GM18858 (cell line): ENCODE data around the gene PGM3.

ENCODE experiments used
- ATAC-seq: cut with Tn5 transposase; IDR thresholded peaks from one replicate; pipeline ENCODE4 v1.9.1; 2021; ENCODE audit not compliant: unreplicated experiment

Gene PGM3

GRCh38 chr6:83183082-83183828 is 9.8 kb downstream of the PGM3 start:
- no peak for ATAC-seq

GRCh38 chr6:83182114-83182513 is 11.0 kb downstream of the PGM3 start:
- ATAC-seq, result no peak

GRCh38 chr6:83180426-83180950 is 12.6 kb downstream of the PGM3 start:
- no peak for ATAC-seq

- no peak for ATAC-seq
Observed at GRCh38 chr6:83176246-83176645, 16.8 kb downstream of the PGM3 start.

- ATAC-seq, result no peak
Observed at GRCh38 chr6:83169511-83169910, 23.6 kb downstream of the PGM3 start.

- ATAC-seq, result no peak
Observed at GRCh38 chr6:83169106-83169505, 24.0 kb downstream of the PGM3 start.

- no peak for ATAC-seq
Observed at GRCh38 chr6:83168556-83168955, 24.5 kb downstream of the PGM3 start.

GRCh38 chr6:83167726-83168278 is 25.3 kb downstream of the PGM3 start:
- ATAC-seq, result no peak

GRCh38 chr6:83160167-83160566 is 32.9 kb downstream of the PGM3 start:
- ATAC-seq, result no peak

- ATAC-seq, result no peak
Observed at GRCh38 chr6:83155794-83156193, 37.3 kb downstream of the PGM3 start.

GRCh38 chr6:83153883-83154521 is 39.1 kb downstream of the PGM3 start:
- ATAC-seq, result no peak

- ATAC-seq, result no peak
Observed at GRCh38 chr6:83152913-83153312, 40.2 kb downstream of the PGM3 start.

GRCh38 chr6:83151114-83151513 is 42.0 kb downstream of the PGM3 start:
- no peak for ATAC-seq

GRCh38 chr6:83138758-83139157 is 54.3 kb downstream of the PGM3 start:
- no peak for ATAC-seq

GRCh38 chr6:83138118-83138722 is 54.8 kb downstream of the PGM3 start:
- ATAC-seq, result no peak

GRCh38 chr6:83132121-83132520 is 60.9 kb downstream of the PGM3 start:
- ATAC-seq, result no peak

- no peak for ATAC-seq
Observed at GRCh38 chr6:83127976-83128375, 65.1 kb downstream of the PGM3 start.

- no peak for ATAC-seq
Observed at GRCh38 chr6:83127258-83127657, 65.8 kb downstream of the PGM3 start.

GRCh38 chr6:83126807-83127206 is 66.3 kb downstream of the PGM3 start:
- ATAC-seq, result no peak

GRCh38 chr6:83126223-83126622 is 66.8 kb downstream of the PGM3 start:
- no peak for ATAC-seq

GRCh38 chr6:83125425-83125824 is 67.6 kb downstream of the PGM3 start:
- no peak for ATAC-seq

- no peak for ATAC-seq
Observed at GRCh38 chr6:83124553-83124952, 68.5 kb downstream of the PGM3 start.
